Gastrocnemius medialis (tissue), 4 donors: ENCODE results near the gene TANC1.

ENCODE experiments used
- POLR2A ChIP-seq, 2 donors: fragments of 450-650 bp; IDR thresholded peaks; one replicate each; pipeline ENCODE4 v1.6.1; 2017; ENCODE audit warnings: antibody characterized with exemption in 2 of 2, mild to moderate bottlenecking in 2 of 2, moderate library complexity in 2 of 2
- TF ChIP-seq, protein P1 (sequence below), 5 experiments: fragments of 450-650 bp in 3 of 5; fragments of 200-600 bp in 2 of 5; sonication (generic) in 2 of 5; IDR thresholded peaks in 4 of 5; conservative IDR thresholded peaks in 1 of 5; 1 replicate in 4 of 5; 2 replicates in 1 of 5; pipeline ENCODE4 v1.5.1; 2016 to 2019; ENCODE audit warnings: antibody characterized with exemption in 5 of 5, mild to moderate bottlenecking in 3 of 5, moderate library complexity in 3 of 5

- TF ChIP-seq POLR2A (IDR thresholded peaks at IDR 0.05), result no peak
- TF ChIP-seq, protein P1, sequence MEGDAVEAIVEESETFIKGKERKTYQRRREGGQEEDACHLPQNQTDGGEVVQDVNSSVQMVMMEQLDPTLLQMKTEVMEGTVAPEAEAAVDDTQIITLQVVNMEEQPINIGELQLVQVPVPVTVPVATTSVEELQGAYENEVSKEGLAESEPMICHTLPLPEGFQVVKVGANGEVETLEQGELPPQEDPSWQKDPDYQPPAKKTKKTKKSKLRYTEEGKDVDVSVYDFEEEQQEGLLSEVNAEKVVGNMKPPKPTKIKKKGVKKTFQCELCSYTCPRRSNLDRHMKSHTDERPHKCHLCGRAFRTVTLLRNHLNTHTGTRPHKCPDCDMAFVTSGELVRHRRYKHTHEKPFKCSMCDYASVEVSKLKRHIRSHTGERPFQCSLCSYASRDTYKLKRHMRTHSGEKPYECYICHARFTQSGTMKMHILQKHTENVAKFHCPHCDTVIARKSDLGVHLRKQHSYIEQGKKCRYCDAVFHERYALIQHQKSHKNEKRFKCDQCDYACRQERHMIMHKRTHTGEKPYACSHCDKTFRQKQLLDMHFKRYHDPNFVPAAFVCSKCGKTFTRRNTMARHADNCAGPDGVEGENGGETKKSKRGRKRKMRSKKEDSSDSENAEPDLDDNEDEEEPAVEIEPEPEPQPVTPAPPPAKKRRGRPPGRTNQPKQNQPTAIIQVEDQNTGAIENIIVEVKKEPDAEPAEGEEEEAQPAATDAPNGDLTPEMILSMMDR (IDR thresholded peaks at IDR 0.05 in 4 of 5, conservative IDR thresholded peaks at IDR 0.05 in 1 of 5), result no peak
These were observed 42.5 kb downstream of the TANC1 start for GRCh38 chr2:159010963-159011362.
